GM19351 (cell line): ENCODE results near the gene ARHGAP6.
A peak's percentile ranks its signal among the peaks of the same experiment; 100 is the strongest.
"Not testable (repeated sequence)": the region's sequence is repeated elsewhere in the genome, so short reads cannot be mapped to it uniquely, and the experiment has no call there.

Experiments
- ATAC-seq: cut with Tn5 transposase; IDR thresholded peaks from one replicate; pipeline ENCODE4 v1.9.1; 2021; ENCODE audit warnings: mild to moderate bottlenecking, moderate library complexity; ENCODE audit not compliant: unreplicated experiment

ARHGAP6 gene

GRCh38 chrX:11259437-11259836 lies 406.3 kb downstream of the ARHGAP6 start:
- ATAC-seq, result no peak

GRCh38 chrX:11257711-11258110 lies 408.0 kb downstream of the ARHGAP6 start:
- no peak for ATAC-seq

- ATAC-seq, result no peak
Measured at GRCh38 chrX:11257290-11257689, 408.4 kb downstream of the ARHGAP6 start.

GRCh38 chrX:11254417-11255109 lies 411.2 kb downstream of the ARHGAP6 start:
- no peak for ATAC-seq

GRCh38 chrX:11244636-11245035 lies 421.1 kb downstream of the ARHGAP6 start:
- ATAC-seq, result no peak

GRCh38 chrX:11242704-11243103 lies 423.0 kb downstream of the ARHGAP6 start:
- ATAC-seq, result no peak

- no peak for ATAC-seq
Measured at GRCh38 chrX:11241720-11242119, 424.0 kb downstream of the ARHGAP6 start.

GRCh38 chrX:11239230-11239629 lies 426.5 kb downstream of the ARHGAP6 start:
- ATAC-seq, result peak; percentile 82

GRCh38 chrX:11235377-11235776 lies 430.3 kb downstream of the ARHGAP6 start:
- ATAC-seq, result not testable (repeated sequence)

GRCh38 chrX:11215191-11215921 lies 450.4 kb downstream of the ARHGAP6 start:
- no peak for ATAC-seq

GRCh38 chrX:11214346-11215190 lies 451.2 kb downstream of the ARHGAP6 start:
- ATAC-seq, result no peak

- no peak for ATAC-seq
Measured at GRCh38 chrX:11212741-11213140, 453.0 kb downstream of the ARHGAP6 start.

- ATAC-seq, result no peak
Measured at GRCh38 chrX:11210415-11210801, 455.3 kb downstream of the ARHGAP6 start.

- no peak for ATAC-seq
Measured at GRCh38 chrX:11209798-11210414, 455.8 kb downstream of the ARHGAP6 start.

GRCh38 chrX:11206716-11207115 lies 459.0 kb downstream of the ARHGAP6 start:
- no peak for ATAC-seq

- ATAC-seq, result no peak
Measured at GRCh38 chrX:11205796-11206195, 459.9 kb downstream of the ARHGAP6 start.

- ATAC-seq, result no peak
Measured at GRCh38 chrX:11197671-11198070, 468.0 kb downstream of the ARHGAP6 start.

GRCh38 chrX:11196476-11196875 lies 469.2 kb downstream of the ARHGAP6 start:
- ATAC-seq, result no peak

- no peak for ATAC-seq
Measured at GRCh38 chrX:11193035-11193469, 472.7 kb downstream of the ARHGAP6 start.

- no peak for ATAC-seq
Measured at GRCh38 chrX:11190745-11191510, 474.8 kb downstream of the ARHGAP6 start.
